ENCODE measurements around the gene PABPC1L. TPM values are rescaled to one million over a fixed set of nuclear protein-coding genes. Genes with fewer than 3 reads are reported as not detected.

PABPC1L gene
- total and polyA plus RNA-seq, 2 experiments from 2014 or later = 14.9 to 36.0 TPM

- no peak for TF ChIP-seq CTCF (IDR thresholded peaks at IDR 0.05; ENCODE audit: low read depth, low read length)
- peak in 1 of 2 donors; percentile 19 for DNase-seq (ENCODE audit: low read depth in 1 of 2, low spot score in 1 of 2)
- Histone ChIP-seq H3K27ac (peak overlapping the region; percentile 96), H3K36me3 (no peaks in the 10 kb centered on the region), H3K4me3 (peak overlapping the region; percentile 74), H3K9me3 (ENCODE audit: low read depth) (no peaks in the 10 kb centered on the region), H3K27me3 (no peaks in the 10 kb centered on the region), H3K4me1 (ENCODE audit: low read depth) (peaks cover 9% of the 10 kb centered on the region)
Observed at GRCh38 chr20:44886266-44886651, 23.6 kb upstream of the PABPC1L start.

- Histone ChIP-seq H3K27me3 (no peaks in the 10 kb centered on the region), H3K27ac (no peak overlapping the region), H3K4me3 (peak overlapping the region; percentile 74), H3K9me3 (ENCODE audit: low read depth) (no peaks in the 10 kb centered on the region), H3K4me1 (ENCODE audit: low read depth) (peaks cover 9% of the 10 kb centered on the region), H3K36me3 (no peaks in the 10 kb centered on the region)
- DNase-seq (ENCODE audit: low read depth in 1 of 2, low spot score in 1 of 2) = no peak
- no peak for TF ChIP-seq CTCF (IDR thresholded peaks at IDR 0.05; ENCODE audit: low read depth, low read length)
Observed at GRCh38 chr20:44886828-44887227, 23.0 kb upstream of the PABPC1L start.

DNA sequence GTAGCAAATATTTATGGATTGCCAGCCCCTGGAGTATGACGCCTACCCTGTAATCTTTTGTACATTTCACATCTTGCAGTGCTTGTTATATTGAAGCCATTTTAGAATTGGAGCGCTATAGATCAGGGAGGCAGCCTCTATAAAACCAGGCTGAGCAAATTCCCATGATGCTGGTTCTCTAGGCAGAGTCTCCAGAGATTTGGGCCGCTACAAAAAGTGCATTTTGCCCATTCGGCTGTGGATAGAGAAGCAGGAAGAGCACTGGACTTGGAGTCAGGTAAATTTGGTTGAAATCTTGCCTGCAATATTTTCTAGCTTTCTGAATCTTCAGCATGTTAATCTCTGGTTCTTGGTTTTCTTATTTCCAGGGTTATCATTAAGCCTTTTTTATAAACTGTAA is 22.4 kb upstream of the PABPC1L start:
- TF ChIP-seq CTCF (IDR thresholded peaks at IDR 0.05; ENCODE audit: low read depth, low read length) = no peak
- no peak for DNase-seq (ENCODE audit: low read depth in 1 of 2, low spot score in 1 of 2)
- no peaks in the 10 kb centered on the region for H3K27me3 ChIP-seq
- peaks cover 9% of the 10 kb centered on the region for H3K4me1 ChIP-seq (ENCODE audit: low read depth)
- no peak overlapping the region for H3K4me3 ChIP-seq
- H3K36me3 ChIP-seq = no peaks in the 10 kb centered on the region
- H3K27ac ChIP-seq = no peak overlapping the region
- H3K9me3 ChIP-seq (ENCODE audit: low read depth) = no peaks in the 10 kb centered on the region

GRCh38 chr20:44888226-44889103 is 21.4 kb upstream of the PABPC1L start:
- peak in 1 of 2 donors; percentile 32 for DNase-seq (ENCODE audit: low read depth in 1 of 2, low spot score in 1 of 2)
- no peaks in the 10 kb centered on the region for H3K36me3 ChIP-seq
- H3K4me3 ChIP-seq = no peak overlapping the region

GRCh38 chr20:44891826-44892225 is 18.0 kb upstream of the PABPC1L start:
- Histone ChIP-seq H3K36me3 (no peaks in the 10 kb centered on the region), H3K4me3 (no peak overlapping the region), H3K27me3 (no peaks in the 10 kb centered on the region), H3K4me1 (ENCODE audit: low read depth) (peaks cover 14% of the 10 kb centered on the region), H3K27ac (no peak overlapping the region), H3K9me3 (ENCODE audit: low read depth) (no peaks in the 10 kb centered on the region)
- TF ChIP-seq CTCF (IDR thresholded peaks at IDR 0.05; ENCODE audit: low read depth, low read length) = no peak
- no peak for DNase-seq (ENCODE audit: low read depth in 1 of 2, low spot score in 1 of 2)

More at GRCh38 chr20:44888226-44889103, 21.4 kb upstream of the PABPC1L start:
- H3K9me3 ChIP-seq (ENCODE audit: low read depth) = no peaks in the 10 kb centered on the region
- H3K27me3 ChIP-seq = no peaks in the 10 kb centered on the region
- H3K27ac ChIP-seq = no peak overlapping the region
- peaks cover 9% of the 10 kb centered on the region for H3K4me1 ChIP-seq (ENCODE audit: low read depth)
- peak; percentile 41 for TF ChIP-seq CTCF (IDR thresholded peaks at IDR 0.05; ENCODE audit: low read depth, low read length)

Measured in cardiac muscle cell (in vitro differentiated cells and primary cell).